GM12864 (cell line): Measurements from ENCODE around the gene KCNC2.

Experiments
- DNase-seq: peaks from one replicate; pipeline ENCODE4 v3.0.0-alpha.2; 2011; ENCODE audit warnings: low read depth
- H3K4me3 ChIP-seq: 2 replicates; pipeline ENCODE4 v1.5.1; 2011; ENCODE audit warnings: mild to moderate bottlenecking, low read depth, low read length, control low read depth
- TF ChIP-seq, protein P1 (sequence below): IDR thresholded peaks from 2 replicates; pipeline ENCODE4 v1.5.1; 2011; ENCODE audit warnings: low read depth, mild to moderate bottlenecking, moderate library complexity, low read length, control low read depth, inconsistent platforms; ENCODE audit errors: missing control alignments

The KCNC2 gene

GRCh38 chr12:75137896-75138295, 71.7 kb downstream of the KCNC2 start:
- no peak overlapping the region for H3K4me3 ChIP-seq
- TF ChIP-seq, protein P1, sequence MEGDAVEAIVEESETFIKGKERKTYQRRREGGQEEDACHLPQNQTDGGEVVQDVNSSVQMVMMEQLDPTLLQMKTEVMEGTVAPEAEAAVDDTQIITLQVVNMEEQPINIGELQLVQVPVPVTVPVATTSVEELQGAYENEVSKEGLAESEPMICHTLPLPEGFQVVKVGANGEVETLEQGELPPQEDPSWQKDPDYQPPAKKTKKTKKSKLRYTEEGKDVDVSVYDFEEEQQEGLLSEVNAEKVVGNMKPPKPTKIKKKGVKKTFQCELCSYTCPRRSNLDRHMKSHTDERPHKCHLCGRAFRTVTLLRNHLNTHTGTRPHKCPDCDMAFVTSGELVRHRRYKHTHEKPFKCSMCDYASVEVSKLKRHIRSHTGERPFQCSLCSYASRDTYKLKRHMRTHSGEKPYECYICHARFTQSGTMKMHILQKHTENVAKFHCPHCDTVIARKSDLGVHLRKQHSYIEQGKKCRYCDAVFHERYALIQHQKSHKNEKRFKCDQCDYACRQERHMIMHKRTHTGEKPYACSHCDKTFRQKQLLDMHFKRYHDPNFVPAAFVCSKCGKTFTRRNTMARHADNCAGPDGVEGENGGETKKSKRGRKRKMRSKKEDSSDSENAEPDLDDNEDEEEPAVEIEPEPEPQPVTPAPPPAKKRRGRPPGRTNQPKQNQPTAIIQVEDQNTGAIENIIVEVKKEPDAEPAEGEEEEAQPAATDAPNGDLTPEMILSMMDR = no peak
- DNase-seq = no peak

DNA sequence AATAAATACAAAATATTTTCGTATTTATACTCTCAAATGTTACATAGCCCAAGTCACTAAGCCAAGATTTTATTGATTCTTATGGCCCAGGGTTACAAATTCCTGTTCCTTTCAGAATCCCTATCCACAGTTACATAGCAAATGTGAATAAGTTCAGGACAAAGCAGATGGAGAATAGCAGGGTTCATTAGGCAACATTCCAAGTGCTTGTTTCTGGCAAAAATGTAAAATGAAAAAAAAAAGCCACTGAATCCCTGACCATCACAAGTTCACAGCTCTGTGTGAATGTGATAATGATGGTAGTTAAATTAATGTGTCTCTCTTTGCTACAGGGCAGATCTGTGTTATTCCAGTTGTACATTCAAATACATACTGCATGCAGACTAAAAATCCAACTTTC, 74.6 kb downstream of the KCNC2 start:
- TF ChIP-seq, protein P1 = no peak
- no peak overlapping the region for H3K4me3 ChIP-seq
- no peak for DNase-seq

DNA sequence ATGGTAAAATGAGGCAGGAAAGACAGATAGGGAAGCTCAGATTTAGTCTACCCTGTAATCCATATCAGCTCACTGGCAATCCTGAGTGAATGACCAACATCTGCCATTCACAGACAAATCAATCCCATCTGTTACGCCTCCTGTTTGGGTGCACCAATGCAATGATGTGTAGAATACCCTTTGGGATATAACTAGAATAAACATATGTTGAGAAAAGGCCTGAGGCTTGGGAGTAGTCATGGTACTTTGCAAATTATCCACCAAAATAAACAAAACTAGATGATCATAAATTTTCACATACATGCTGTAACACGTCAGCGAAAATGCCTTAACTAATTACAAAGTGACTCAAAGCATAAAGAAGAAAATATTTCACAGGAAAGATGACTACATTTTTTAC, 78.8 kb downstream of the KCNC2 start:
- TF ChIP-seq, protein P1 = no peak
- DNase-seq = no peak
- no peak overlapping the region for H3K4me3 ChIP-seq

- H3K4me3 ChIP-seq = no peak overlapping the region
- no peak for DNase-seq
- TF ChIP-seq, protein P1 = no peak
Observed at GRCh38 chr12:75129275-75129674, 80.4 kb downstream of the KCNC2 start.

DNA sequence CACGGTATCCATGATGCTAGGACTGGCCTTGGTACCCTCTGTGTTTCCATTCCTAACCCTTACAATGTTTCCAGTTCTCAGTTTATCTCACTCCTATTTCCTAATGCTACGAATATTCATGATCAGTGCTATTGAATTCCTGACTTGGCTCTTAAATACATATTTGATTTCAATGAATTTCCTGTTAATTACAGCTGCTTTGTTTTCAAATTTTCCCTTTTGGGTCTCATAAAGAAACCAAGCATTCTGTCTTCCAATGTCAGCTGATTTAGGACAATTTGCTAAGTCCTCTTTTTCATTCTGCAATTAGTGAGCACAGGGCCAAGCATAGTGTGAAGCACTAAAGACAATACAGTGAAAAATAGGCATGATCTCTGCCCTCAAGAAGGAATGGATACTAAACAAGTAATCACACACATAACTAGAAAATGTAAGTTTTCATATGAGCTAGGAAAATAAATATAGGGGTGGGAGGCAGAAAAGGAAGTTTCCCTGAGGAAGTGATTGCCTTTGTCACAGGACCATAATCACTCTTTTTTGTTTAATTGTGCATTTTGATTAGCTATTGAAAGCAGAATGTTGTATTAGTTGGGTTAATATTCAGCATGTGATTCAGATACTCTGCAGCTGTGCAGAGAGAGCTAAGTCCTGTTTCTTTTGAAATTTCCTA, 88.5 kb downstream of the KCNC2 start:
- no peak overlapping the region for H3K4me3 ChIP-seq
- TF ChIP-seq, protein P1 = no peak
- no peak for DNase-seq

DNA sequence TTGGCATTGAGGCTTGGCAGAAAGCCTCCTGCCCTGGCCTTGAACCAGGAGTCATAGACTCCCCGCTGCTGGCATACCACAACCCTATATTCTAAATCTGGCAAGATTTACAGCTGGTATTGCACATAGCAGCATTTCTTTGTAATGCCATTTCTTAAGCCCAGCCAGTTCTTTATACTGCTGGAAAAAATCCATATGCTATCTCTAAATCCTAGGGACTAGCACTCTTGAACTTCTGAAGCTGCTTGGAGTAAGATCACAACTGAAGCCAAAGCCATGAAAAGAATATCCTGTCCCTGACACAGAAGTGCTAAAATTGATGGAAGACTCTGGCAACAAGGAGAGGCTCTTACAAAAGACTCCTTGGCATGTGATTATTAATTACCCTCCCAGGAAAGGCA, 89.3 kb downstream of the KCNC2 start:
- TF ChIP-seq, protein P1 = no peak
- no peak overlapping the region for H3K4me3 ChIP-seq

DNA sequence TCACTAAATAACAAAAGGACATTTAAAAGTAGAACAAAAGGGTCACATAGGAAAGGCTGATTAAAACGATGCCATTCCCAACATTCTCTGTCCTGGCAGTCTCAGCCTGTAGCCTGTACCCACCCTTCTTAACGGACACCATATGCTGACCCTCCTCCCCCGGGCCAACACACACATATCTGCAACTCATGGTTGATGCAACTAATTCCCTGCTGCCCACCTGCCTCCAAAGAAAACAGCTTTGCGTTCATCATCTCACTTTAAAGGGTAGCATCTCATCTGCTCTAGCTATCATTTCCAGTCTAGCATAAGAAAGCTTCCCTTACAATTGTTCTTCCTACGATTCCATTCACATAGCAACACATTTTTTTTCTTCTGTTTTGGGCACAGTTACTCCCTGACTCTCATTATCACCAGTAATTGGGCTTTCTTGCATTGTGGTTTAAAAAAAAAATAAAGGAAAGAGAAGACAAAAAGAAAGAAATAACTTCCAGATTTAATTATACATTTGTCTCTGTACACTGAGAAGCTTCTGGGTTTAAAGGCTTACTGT, 92.9 kb downstream of the KCNC2 start:
- TF ChIP-seq, protein P1 = no peak
- no peak for DNase-seq
- H3K4me3 ChIP-seq = no peak overlapping the region

More for the DNA sequence above, 89.3 kb downstream of the KCNC2 start:
- DNase-seq = no peak
